Natural killer cell (primary cell): ENCODE data around the gene LRRC30. TPM values are rescaled to one million over a fixed set of nuclear protein-coding genes. Genes with fewer than 3 reads are reported as not detected.

ENCODE experiments used
- ATAC-seq, 3 donors: fragments of 150-1000 bp in 2 of 3; fragments of 200-7000 bp in 1 of 3; cut with Tn5 transposase; 1 replicate in 1 of 3; 2 replicates in 2 of 3; pipeline ENCODE4 v1.10.0; 2021; ENCODE audit warnings: mild to moderate bottlenecking in 2 of 3, moderate library complexity in 2 of 3
- DNase-seq, 2 donors: peaks; one replicate each; pipeline versions ENCODE4 v3.0.0 to v3.0.0-alpha.2; 2013 to 2021; ENCODE audit warnings: mixed read lengths in 1 of 2
- H3K27ac ChIP-seq: one replicate; pipeline ENCODE4 v1.5.1; 2013; ENCODE audit warnings: mild to moderate bottlenecking, low read length
- H3K27me3 ChIP-seq: one replicate; pipeline ENCODE4 v1.6.1; 2013; ENCODE audit warnings: low read length; ENCODE audit not compliant: control insufficient read depth, insufficient read depth
- H3K36me3 ChIP-seq: one replicate; pipeline ENCODE4 v1.6.1; 2013; ENCODE audit warnings: low read length; ENCODE audit not compliant: control insufficient read depth, insufficient read depth
- H3K4me1 ChIP-seq: one replicate; pipeline ENCODE4 v1.6.1; 2013; ENCODE audit warnings: low read length; ENCODE audit not compliant: control insufficient read depth, insufficient read depth
- H3K4me3 ChIP-seq: one replicate; pipeline ENCODE4 v1.5.1; 2013; ENCODE audit warnings: low read length
- H3K9me3 ChIP-seq: one replicate; pipeline ENCODE4 v1.6.1; 2013; ENCODE audit warnings: low read length; ENCODE audit not compliant: control insufficient read depth, insufficient read depth
- H3K27ac Mint-ChIP-seq, 2 donors: one replicate each; pipeline ENCODE4 v1.8.0; 2022; ENCODE audit warnings: mild to moderate bottlenecking in 2 of 2, mixed read lengths in 2 of 2, moderate library complexity in 1 of 2
- H3K27me3 Mint-ChIP-seq, 2 donors: one replicate each; pipeline ENCODE4 v1.8.0; 2022; ENCODE audit warnings: low read depth in 2 of 2, mixed read lengths in 2 of 2
- H3K36me3 Mint-ChIP-seq: one replicate; pipeline ENCODE4 v1.8.0; 2022; ENCODE audit warnings: mixed read lengths
- H3K4me1 Mint-ChIP-seq, 2 donors: one replicate each; pipeline ENCODE4 v1.8.0; 2022; ENCODE audit warnings: mixed read lengths in 2 of 2
- H3K4me3 Mint-ChIP-seq: one replicate; pipeline ENCODE4 v1.8.0; 2022; ENCODE audit warnings: mild to moderate bottlenecking, moderate library complexity, mixed read lengths
- H3K9me3 Mint-ChIP-seq, 2 donors: one replicate each; pipeline ENCODE4 v1.8.0; 2022; ENCODE audit warnings: mixed read lengths in 2 of 2
- WGBS: methylation state at CpG from one replicate; pipeline ENCODE4 v1.1.7; 2013; ENCODE audit warnings: missing lambda C conversion rate; ENCODE audit not compliant: insufficient coverage; 5-methylcytosine and 5-hydroxymethylcytosine counted together
- intact Hi-C: fragments of 100-400 bp; cut with micrococcal nuclease; formaldehyde crosslinking; loops from one replicate; pipeline ENCODE4 v1.14.2; 2022
- total RNA-seq, 4 donors: library from RNA; stranded (reverse); fragments of 120-200 nt in 1 of 4; gene quantifications; one replicate each; pipeline versions ENCODE4 v1.2.3 to v1.2.4, GENCODE V29; 2013 to 2022
- TF ChIP-seq, protein P1 (sequence below): fragments of 200-600 bp; IDR thresholded peaks from one replicate; pipeline ENCODE4 v1.8.0; 2022; ENCODE audit warnings: antibody characterized with exemption

Gene LRRC30
- total RNA-seq, 3 donors from 2014 or later (not counting 1 experiment from before 2014, with no cell fraction given): not detected

DNA sequence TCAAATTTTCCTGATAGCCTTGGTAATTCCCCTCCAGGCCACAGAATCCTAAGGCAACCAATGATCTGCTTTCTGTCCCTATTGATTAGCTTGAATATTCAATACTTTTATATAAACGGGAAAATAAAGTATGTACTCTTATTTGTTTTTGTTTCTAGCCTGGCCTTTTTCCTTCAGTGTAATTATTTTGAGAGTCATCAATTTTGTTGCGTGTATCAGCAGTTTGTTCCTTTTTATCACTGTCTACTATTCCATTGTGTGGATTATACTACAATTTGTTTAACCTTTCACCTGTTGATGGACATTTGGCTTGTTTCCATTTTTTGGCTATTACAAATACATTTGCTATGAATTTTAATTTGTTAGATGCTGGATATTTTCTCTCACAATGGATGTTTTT is 39.2 kb upstream of the LRRC30 start:
- TF ChIP-seq, protein P1, sequence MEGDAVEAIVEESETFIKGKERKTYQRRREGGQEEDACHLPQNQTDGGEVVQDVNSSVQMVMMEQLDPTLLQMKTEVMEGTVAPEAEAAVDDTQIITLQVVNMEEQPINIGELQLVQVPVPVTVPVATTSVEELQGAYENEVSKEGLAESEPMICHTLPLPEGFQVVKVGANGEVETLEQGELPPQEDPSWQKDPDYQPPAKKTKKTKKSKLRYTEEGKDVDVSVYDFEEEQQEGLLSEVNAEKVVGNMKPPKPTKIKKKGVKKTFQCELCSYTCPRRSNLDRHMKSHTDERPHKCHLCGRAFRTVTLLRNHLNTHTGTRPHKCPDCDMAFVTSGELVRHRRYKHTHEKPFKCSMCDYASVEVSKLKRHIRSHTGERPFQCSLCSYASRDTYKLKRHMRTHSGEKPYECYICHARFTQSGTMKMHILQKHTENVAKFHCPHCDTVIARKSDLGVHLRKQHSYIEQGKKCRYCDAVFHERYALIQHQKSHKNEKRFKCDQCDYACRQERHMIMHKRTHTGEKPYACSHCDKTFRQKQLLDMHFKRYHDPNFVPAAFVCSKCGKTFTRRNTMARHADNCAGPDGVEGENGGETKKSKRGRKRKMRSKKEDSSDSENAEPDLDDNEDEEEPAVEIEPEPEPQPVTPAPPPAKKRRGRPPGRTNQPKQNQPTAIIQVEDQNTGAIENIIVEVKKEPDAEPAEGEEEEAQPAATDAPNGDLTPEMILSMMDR: no peak
- Histone ChIP-seq H3K4me3 (no peak overlapping the region), H3K9me3 (no peaks in the 10 kb centered on the region), H3K27me3 (no peaks in the 10 kb centered on the region), H3K27ac (no peak overlapping the region), H3K36me3 (no peaks in the 10 kb centered on the region), H3K4me1 (no peaks in the 10 kb centered on the region)
- Mint-ChIP-seq H3K9me3 (no peaks in the 10 kb centered on the region), H3K4me3 (no peak overlapping the region), H3K27ac (no peak overlapping the region), H3K4me1 (no peaks in the 10 kb centered on the region), H3K36me3 (no peaks in the 10 kb centered on the region), H3K27me3 (no peaks in the 10 kb centered on the region)
- ATAC-seq: no peak
- no peak for DNase-seq
- intact Hi-C loops: no loop called here
- 93% methylated on average over 2 of the region's 2 CpGs for WGBS

DNA sequence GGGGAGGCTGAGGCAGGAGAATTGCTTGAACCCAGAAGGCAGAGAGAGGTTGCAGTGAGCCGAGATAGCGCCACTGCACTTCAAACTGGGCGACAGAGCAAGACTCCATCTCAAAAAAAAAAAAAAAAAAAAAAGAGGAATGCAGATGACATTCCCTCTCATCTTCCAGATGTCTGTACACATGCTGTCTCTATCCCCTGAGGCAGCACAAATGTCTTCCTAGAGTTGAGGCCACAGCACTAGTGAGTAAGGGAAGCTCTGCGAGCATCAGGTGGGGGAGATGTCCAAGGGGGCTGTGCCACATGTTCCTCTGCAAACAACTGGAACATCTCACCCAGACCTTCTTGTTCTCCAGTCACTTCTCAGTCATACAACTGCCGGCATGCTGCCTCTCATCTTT is 35.6 kb upstream of the LRRC30 start:
- DNase-seq: no peak
- TF ChIP-seq, protein P1: no peak
- Mint-ChIP-seq H3K9me3 (peaks cover 3% of the 10 kb centered on the region in 2 donors), H3K4me3 (no peak overlapping the region), H3K4me1 (no peaks in the 10 kb centered on the region), H3K27ac (no peak overlapping the region), H3K27me3 (no peaks in the 10 kb centered on the region), H3K36me3 (no peaks in the 10 kb centered on the region)
- Histone ChIP-seq H3K27me3 (no peaks in the 10 kb centered on the region), H3K36me3 (no peaks in the 10 kb centered on the region), H3K4me3 (no peak overlapping the region), H3K9me3 (no peaks in the 10 kb centered on the region), H3K4me1 (no peaks in the 10 kb centered on the region), H3K27ac (no peak overlapping the region)
- 88% methylated on average over 5 of the region's 5 CpGs for WGBS
- intact Hi-C loops: no loop called here
- ATAC-seq: no peak

DNA sequence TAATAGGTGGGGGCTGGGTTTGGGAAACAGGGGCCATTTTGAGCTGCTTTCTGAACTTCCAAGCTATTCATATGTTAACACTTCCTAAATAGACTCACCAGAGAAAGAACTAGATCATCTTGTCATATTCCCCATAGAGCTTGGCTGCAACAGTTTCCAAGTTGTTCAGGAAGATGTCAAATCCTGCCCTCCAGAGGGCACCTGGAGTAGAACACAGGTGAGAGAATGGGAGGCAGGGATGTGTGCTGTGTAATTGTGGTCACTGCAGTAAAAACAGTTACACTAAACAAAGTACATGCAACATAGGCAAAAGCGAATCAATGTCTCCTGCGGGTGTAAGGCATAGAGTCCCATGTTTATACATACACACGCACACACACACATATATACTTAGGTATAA is 34.5 kb upstream of the LRRC30 start:
- no peak for ATAC-seq

DNA sequence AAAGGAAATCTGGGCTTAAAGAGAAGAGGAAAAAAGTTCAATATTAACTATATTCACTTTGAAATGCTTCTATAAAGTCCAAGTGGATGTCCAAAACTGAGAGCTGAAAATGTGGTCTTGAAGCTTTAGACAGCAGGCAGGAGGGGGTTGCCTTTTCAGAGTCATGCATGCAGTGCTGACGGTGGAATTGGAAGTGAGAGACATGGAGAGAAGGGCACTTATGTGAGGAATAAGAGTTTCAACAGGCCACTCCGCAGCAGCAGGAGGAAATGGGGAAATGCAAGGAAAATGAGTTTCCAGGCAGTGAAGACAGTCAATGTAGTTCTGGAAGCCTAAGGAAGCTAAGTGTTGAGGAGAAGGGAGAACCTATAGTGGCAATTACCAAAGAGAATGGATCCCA is 33.0 kb upstream of the LRRC30 start:
- ATAC-seq (no peak), DNase-seq (no peak)
- no peaks in the 10 kb centered on the region for H3K36me3 Mint-ChIP-seq
- Histone ChIP-seq H3K9me3 (no peaks in the 10 kb centered on the region), H3K4me3 (no peak overlapping the region), H3K27ac (no peak overlapping the region), H3K36me3 (no peaks in the 10 kb centered on the region), H3K4me1 (no peaks in the 10 kb centered on the region), H3K27me3 (no peaks in the 10 kb centered on the region)
- H3K9me3 Mint-ChIP-seq: peaks cover 3% of the 10 kb centered on the region in 2 donors
- no peak overlapping the region for H3K4me3 Mint-ChIP-seq
- TF ChIP-seq, protein P1: no peak
- 91% methylated on average over 2 of the region's 2 CpGs for WGBS
- no peaks in the 10 kb centered on the region for H3K27me3 Mint-ChIP-seq
- H3K4me1 Mint-ChIP-seq: no peaks in the 10 kb centered on the region
- intact Hi-C loops: no loop called here
- H3K27ac Mint-ChIP-seq: no peak overlapping the region

More for the DNA sequence above, 34.5 kb upstream of the LRRC30 start:
- TF ChIP-seq, protein P1: no peak
- Histone ChIP-seq H3K27me3 (no peaks in the 10 kb centered on the region), H3K36me3 (no peaks in the 10 kb centered on the region), H3K27ac (no peak overlapping the region), H3K9me3 (no peaks in the 10 kb centered on the region), H3K4me3 (no peak overlapping the region), H3K4me1 (no peaks in the 10 kb centered on the region)
- no peak overlapping the region for H3K27ac Mint-ChIP-seq
- peaks cover 3% of the 10 kb centered on the region in 2 donors for H3K9me3 Mint-ChIP-seq
- no peaks in the 10 kb centered on the region for H3K4me1 Mint-ChIP-seq
- intact Hi-C loops: no loop called here
- WGBS: 97% methylated on average over 3 of the region's 3 CpGs
- no peak for DNase-seq
- H3K27me3 Mint-ChIP-seq: no peaks in the 10 kb centered on the region
- no peaks in the 10 kb centered on the region for H3K36me3 Mint-ChIP-seq
- no peak overlapping the region for H3K4me3 Mint-ChIP-seq
